ENCODE data around the gene CHCHD10. TPM values are rescaled to one million over a fixed set of nuclear protein-coding genes. Genes with fewer than 3 reads are reported as not detected.

The CHCHD10 gene
- total and polyA plus RNA-seq, 2 of the 8 experiments (the other 6 are each of a cell fraction or from before 2014, with no cell fraction given), result 58.3 to 94.5 TPM

GRCh38 chr22:23801886-23802377 lies 34.2 kb upstream of the CHCHD10 start:
- Histone ChIP-seq H3K27me3 (replicated peaks in 1 of 4; ENCODE audit: control insufficient read depth in 3 of 4, extremely low read depth in 1 of 4, insufficient read depth in 3 of 4, low read length in 3 of 4) (no peaks in the 10 kb centered on the region), H3K56ac (replicated peaks; ENCODE audit: insufficient read length, low read depth, low read length) (no peak overlapping the region), H3K79me1 (ENCODE audit: low read depth, low read length) (no peaks in the 10 kb centered on the region; the same call in 1 of the 2 replicates), H3K4me2 (ENCODE audit: insufficient read depth in 1 of 2, low read depth in 2 of 2, low read length in 2 of 2) (no peak overlapping the region), H3K9ac (replicated peaks in 1 of 4; ENCODE audit: extremely low read depth in 1 of 4, low read depth in 3 of 4, low read length in 3 of 4) (no peak overlapping the region), H3K18ac (ENCODE audit: extremely low read depth, low read length) (no peak overlapping the region), H2AK5ac (ENCODE audit: low read depth, low read length) (no peak overlapping the region), H4K5ac (ENCODE audit: insufficient read length, low read depth, low read length) (no peak overlapping the region), H3K79me2 (ENCODE audit: control insufficient read depth in 1 of 2, insufficient read depth in 2 of 2, low read length in 2 of 2) (no peaks in the 10 kb centered on the region), H2BK20ac (ENCODE audit: low read length) (no peak overlapping the region), H4K20me1 (replicated peaks in 1 of 2; ENCODE audit: control insufficient read depth in 1 of 2, insufficient read depth in 2 of 2, low read length in 2 of 2) (peaks cover 0 to 19% of the 10 kb centered on the region in 2 experiments), H2BK12ac (ENCODE audit: low read depth, low read length) (no peak overlapping the region), H3K27ac (ENCODE audit: low read depth, low read length) (no peak overlapping the region), H3K23ac (ENCODE audit: insufficient read length) (no peak overlapping the region), H3K4me1 (replicated peaks in 1 of 4; ENCODE audit: control insufficient read depth in 3 of 4, insufficient read depth in 4 of 4, low read length in 3 of 4) (no peaks in the 10 kb centered on the region), H2BK120ac (replicated peaks; ENCODE audit: low read depth, low read length) (no peak overlapping the region), H3K36me3 (ENCODE audit: control insufficient read depth in 2 of 4, insufficient read depth in 4 of 4, low read length in 3 of 4) (peaks cover 22 to 65% (median 50%) of the 10 kb centered on the region in 4 experiments; a peak in 6 of 8 replicates), H3K4ac (replicated peaks; ENCODE audit: insufficient read length, low read depth, low read length) (no peak overlapping the region), H3K9me3 (ENCODE audit: insufficient read depth in 2 of 2, low read depth in 1 of 2, low read length in 1 of 2) (no peaks in the 10 kb centered on the region), H4K91ac (replicated peaks; ENCODE audit: insufficient read length, low read length) (no peak overlapping the region), H3K14ac (ENCODE audit: insufficient read length) (no peak overlapping the region), H2BK5ac (ENCODE audit: low read depth, low read length) (no peak overlapping the region), H2BK15ac (ENCODE audit: low read length) (no peak overlapping the region), H3K4me3 (ENCODE audit: extremely low read depth in 1 of 4, insufficient read depth in 2 of 4, low read depth in 3 of 4, low read length in 4 of 4) (no peak overlapping the region), H2AFZ (ENCODE audit: low read length) (no peak overlapping the region), H4K8ac (ENCODE audit: extremely low read depth, insufficient read depth, low read length) (no peak overlapping the region), H3K23me2 (ENCODE audit: low read depth, low read length) (no peaks in the 10 kb centered on the region)
- DNase-seq (ENCODE audit: low read depth in 1 of 2, low spot score in 2 of 2), result no peak
- POLR2A ChIA-PET (ENCODE audit: partially characterized antibody), result interaction anchor here (0.5 to 1.7 kb wide), 4 partner anchors 8 to 13 kb away, joined by 3 to 8 read pairs (median 4); no protein-coding TSS in a partner anchor
- CTCF ChIA-PET (ENCODE audit: partially characterized antibody), result interaction anchor here (0.5 to 1.6 kb wide), 4 partner anchors 12 to 511 kb away, joined by 3 to 4 read pairs (median 4); no protein-coding TSS in a partner anchor
- WGBS, 2 experiments (ENCODE audit: extremely low coverage in 1 of 2, insufficient coverage in 1 of 2, insufficient read length in 1 of 2, insufficient replicate concordance in 2 of 2, low coverage in 1 of 2, low lambda C conversion rate in 2 of 2, missing lambda C conversion rate in 1 of 2), result 93% methylated on average over 7 of the region's 8 CpGs; no CpG with 5 or more reads in 1 of the 2 experiments
- FAIRE-seq, result no peak
- TF ChIP-seq MAFK (IDR thresholded peaks at IDR 0.05; ENCODE audit: low read depth, low read length) (no peak), KDM5A (IDR thresholded peaks at IDR 0.05; ENCODE audit: low read length) (no peak), SP2 (IDR thresholded peaks at IDR 0.05; ENCODE audit: low read length) (no peak), SP1 (IDR thresholded peaks at IDR 0.05; ENCODE audit: low read depth, low read length) (no peak), POLR2AphosphoS5 (IDR thresholded peaks at IDR 0.05; ENCODE audit: low read depth, low read length) (no peak), SIRT6 (IDR thresholded peaks at IDR 0.05; ENCODE audit: low read length) (no peak)
